Tibial artery (tissue), 4 donors: ENCODE results near the gene CALN1.

Experiments used
- DNase-seq, 2 donors: peaks; one replicate each; pipeline ENCODE4 v3.0.0-alpha.2; 2019
- H3K27ac ChIP-seq, 2 donors: fragments of 200-600 bp; sonication (generic) in 1 of 2; 1 replicate in 1 of 2; 2 replicates in 1 of 2; pipeline ENCODE4 v1.5.1; 2018 to 2019; ENCODE audit warnings: mild to moderate bottlenecking in 1 of 2
- H3K27me3 ChIP-seq, 2 donors: fragments of 200-600 bp; sonication (generic) in 1 of 2; one replicate each; pipeline versions ENCODE4 v1.5.1 to v1.6.0; 2016 to 2019
- H3K36me3 ChIP-seq, 3 donors: fragments of 200-600 bp; sonication (generic) in 2 of 3; one replicate each; pipeline ENCODE4 v1.5.1; 2016 to 2019; ENCODE audit warnings: mild to moderate bottlenecking in 2 of 3
- H3K4me1 ChIP-seq, 4 donors: fragments of 200-600 bp; sonication (generic) in 2 of 4; 1 replicate in 3 of 4; 2 replicates in 1 of 4; pipeline ENCODE4 v1.5.1; 2016 to 2019
- H3K4me3 ChIP-seq, 2 donors: fragments of 200-600 bp; sonication (generic) in 1 of 2; 1 replicate in 1 of 2; 2 replicates in 1 of 2; pipeline ENCODE4 v1.5.1; 2018 to 2019; ENCODE audit warnings: mild to moderate bottlenecking in 2 of 2
- H3K9me3 ChIP-seq, 3 donors: fragments of 200-600 bp; sonication (generic) in 1 of 3; one replicate each; pipeline ENCODE4 v1.5.1; 2016 to 2019
- intact Hi-C: fragments of 100-400 bp; cut with DNase I; formaldehyde crosslinking; loops from one replicate; pipeline ENCODE4 v1.15.0; 2023; ENCODE audit warnings: low total_unique reads
- TF ChIP-seq, protein P1 (sequence below), 2 experiments: fragments of 200-600 bp in 1 of 2; fragments of 450-650 bp in 1 of 2; IDR thresholded peaks; one replicate each; pipeline ENCODE4 v1.5.1; 2017 to 2019; ENCODE audit warnings: antibody characterized with exemption in 2 of 2, mild to moderate bottlenecking in 1 of 2, moderate library complexity in 1 of 2

Gene CALN1

GRCh38 chr7:71911051-71911450 is 501.1 kb downstream of the CALN1 start:
- Histone ChIP-seq H3K27ac (no peak overlapping the region), H3K27me3 (no peaks in the 10 kb centered on the region), H3K36me3 (no peaks in the 10 kb centered on the region), H3K4me3 (no peak overlapping the region), H3K9me3 (peaks cover 0 to 12% (median 0%) of the 10 kb centered on the region in 3 donors), H3K4me1 (no peaks in the 10 kb centered on the region)
- intact Hi-C loops = no loop called here
- DNase-seq = no peak
- TF ChIP-seq, protein P1, sequence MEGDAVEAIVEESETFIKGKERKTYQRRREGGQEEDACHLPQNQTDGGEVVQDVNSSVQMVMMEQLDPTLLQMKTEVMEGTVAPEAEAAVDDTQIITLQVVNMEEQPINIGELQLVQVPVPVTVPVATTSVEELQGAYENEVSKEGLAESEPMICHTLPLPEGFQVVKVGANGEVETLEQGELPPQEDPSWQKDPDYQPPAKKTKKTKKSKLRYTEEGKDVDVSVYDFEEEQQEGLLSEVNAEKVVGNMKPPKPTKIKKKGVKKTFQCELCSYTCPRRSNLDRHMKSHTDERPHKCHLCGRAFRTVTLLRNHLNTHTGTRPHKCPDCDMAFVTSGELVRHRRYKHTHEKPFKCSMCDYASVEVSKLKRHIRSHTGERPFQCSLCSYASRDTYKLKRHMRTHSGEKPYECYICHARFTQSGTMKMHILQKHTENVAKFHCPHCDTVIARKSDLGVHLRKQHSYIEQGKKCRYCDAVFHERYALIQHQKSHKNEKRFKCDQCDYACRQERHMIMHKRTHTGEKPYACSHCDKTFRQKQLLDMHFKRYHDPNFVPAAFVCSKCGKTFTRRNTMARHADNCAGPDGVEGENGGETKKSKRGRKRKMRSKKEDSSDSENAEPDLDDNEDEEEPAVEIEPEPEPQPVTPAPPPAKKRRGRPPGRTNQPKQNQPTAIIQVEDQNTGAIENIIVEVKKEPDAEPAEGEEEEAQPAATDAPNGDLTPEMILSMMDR (IDR thresholded peaks at IDR 0.05) = no peak

DNA sequence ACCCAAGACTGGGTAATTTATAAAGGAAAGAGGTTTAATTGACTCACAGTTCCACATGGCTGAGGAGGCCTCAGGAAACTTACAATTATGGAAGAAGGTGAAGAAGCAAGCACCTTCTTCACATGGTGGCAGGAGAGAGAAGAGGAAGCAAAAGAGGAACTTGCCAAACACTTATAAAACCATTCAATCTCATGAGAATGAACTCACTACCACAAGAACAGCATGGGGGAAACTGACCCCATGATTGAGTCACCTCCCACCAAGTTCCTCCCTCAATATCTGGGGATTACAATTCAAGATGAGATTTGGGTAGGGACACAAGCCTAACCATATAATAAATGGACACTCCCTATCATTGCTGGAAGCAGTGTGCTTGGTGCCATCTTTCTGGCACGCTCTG is 506.3 kb downstream of the CALN1 start:
- no peak overlapping the region for H3K4me3 ChIP-seq
- intact Hi-C loops = no loop called here
- no peak for DNase-seq
- H3K36me3 ChIP-seq = no peaks in the 10 kb centered on the region
- no peaks in the 10 kb centered on the region for H3K4me1 ChIP-seq
- peaks cover 0 to 3% (median 0%) of the 10 kb centered on the region in 3 donors for H3K9me3 ChIP-seq
- H3K27ac ChIP-seq = no peak overlapping the region
- TF ChIP-seq, protein P1 (IDR thresholded peaks at IDR 0.05) = no peak
- H3K27me3 ChIP-seq = no peaks in the 10 kb centered on the region

- no peak overlapping the region for H3K27ac ChIP-seq
- no peak overlapping the region for H3K4me3 ChIP-seq
- H3K27me3 ChIP-seq = no peaks in the 10 kb centered on the region
- DNase-seq = no peak
- H3K36me3 ChIP-seq = no peaks in the 10 kb centered on the region
- TF ChIP-seq, protein P1 (IDR thresholded peaks at IDR 0.05) = no peak
- peaks cover 0 to 3% (median 0%) of the 10 kb centered on the region in 3 donors for H3K9me3 ChIP-seq
- intact Hi-C loops = no loop called here
- no peaks in the 10 kb centered on the region for H3K4me1 ChIP-seq
Measured at GRCh38 chr7:71904484-71904883, 507.7 kb downstream of the CALN1 start.

- H3K9me3 ChIP-seq = peaks cover 0 to 3% (median 0%) of the 10 kb centered on the region in 3 donors
- H3K4me1 ChIP-seq = no peaks in the 10 kb centered on the region
- no peaks in the 10 kb centered on the region for H3K27me3 ChIP-seq
- intact Hi-C loops = no loop called here
- no peaks in the 10 kb centered on the region for H3K36me3 ChIP-seq
- H3K4me3 ChIP-seq = no peak overlapping the region
- H3K27ac ChIP-seq = no peak overlapping the region
- DNase-seq = no peak
- TF ChIP-seq, protein P1 (IDR thresholded peaks at IDR 0.05) = no peak
Measured at GRCh38 chr7:71900556-71900955, 511.6 kb downstream of the CALN1 start.

DNA sequence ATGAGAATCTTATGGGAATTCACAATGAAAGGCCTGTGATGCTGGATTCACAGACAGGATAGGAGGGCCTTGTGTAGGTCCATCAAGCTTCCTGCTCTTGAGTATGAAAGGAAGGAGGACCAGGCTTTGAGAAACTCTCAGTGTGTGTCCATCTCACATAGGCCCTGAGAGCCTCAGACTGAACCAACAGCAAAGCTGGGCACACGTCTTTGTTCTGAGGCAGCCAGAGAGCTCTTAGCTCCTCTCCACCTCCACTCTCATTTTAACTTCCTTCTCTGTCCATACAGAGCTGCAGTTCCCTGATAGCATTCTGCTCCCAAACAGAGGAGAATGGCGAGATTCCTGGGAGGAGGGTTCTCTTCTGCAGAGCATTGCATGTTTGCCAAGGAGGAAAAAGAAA is 515.6 kb downstream of the CALN1 start:
- no peaks in the 10 kb centered on the region for H3K27me3 ChIP-seq
- no peak for DNase-seq
- no peaks in the 10 kb centered on the region for H3K9me3 ChIP-seq
- H3K4me3 ChIP-seq = no peak overlapping the region
- no peaks in the 10 kb centered on the region for H3K36me3 ChIP-seq
- no peak overlapping the region for H3K27ac ChIP-seq
- no peaks in the 10 kb centered on the region for H3K4me1 ChIP-seq
- TF ChIP-seq, protein P1 (IDR thresholded peaks at IDR 0.05) = no peak
- intact Hi-C loops = no loop called here

DNA sequence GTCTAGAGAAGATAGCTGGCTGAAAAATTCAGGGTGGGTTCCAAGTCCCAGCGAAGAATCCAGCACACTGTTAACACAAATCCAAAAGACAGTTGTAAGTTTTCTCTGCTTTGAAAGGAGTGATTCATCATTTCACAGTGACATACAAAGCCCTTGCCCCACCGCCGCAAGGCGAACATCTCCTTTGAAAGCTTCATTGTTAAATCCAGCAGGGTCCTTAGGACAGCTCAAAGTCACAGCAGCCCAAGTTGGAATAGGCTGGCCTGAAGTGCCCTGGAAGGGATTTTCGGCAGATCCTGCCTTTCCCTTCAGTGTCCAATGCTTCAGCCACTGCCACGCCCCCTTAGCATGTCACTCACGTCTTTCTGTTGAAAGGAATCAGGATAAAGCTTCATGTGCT is 526.1 kb downstream of the CALN1 start:
- peaks cover 0 to 8% (median 6%) of the 10 kb centered on the region in 3 donors for H3K9me3 ChIP-seq
- no peaks in the 10 kb centered on the region for H3K36me3 ChIP-seq
- intact Hi-C loops = no loop called here
- no peak overlapping the region for H3K4me3 ChIP-seq
- DNase-seq = no peak
- H3K27me3 ChIP-seq = no peaks in the 10 kb centered on the region
- no peaks in the 10 kb centered on the region for H3K4me1 ChIP-seq
- TF ChIP-seq, protein P1 (IDR thresholded peaks at IDR 0.05) = no peak
- H3K27ac ChIP-seq = no peak overlapping the region
